HG03139 (cell line): ENCODE results near the gene ZNF618.

Experiments
- ATAC-seq: cut with Tn5 transposase; IDR thresholded peaks from one replicate; pipeline ENCODE4 v1.9.1; 2021; ENCODE audit not compliant: unreplicated experiment

ZNF618 gene

GRCh38 chr9:113911850-113912557, 35.9 kb downstream of the ZNF618 start:
- no peak for ATAC-seq

- ATAC-seq = no peak
Observed at GRCh38 chr9:113912816-113913215, 36.7 kb downstream of the ZNF618 start.

GRCh38 chr9:113913426-113914195, 37.5 kb downstream of the ZNF618 start:
- ATAC-seq = no peak

- no peak for ATAC-seq
Observed at GRCh38 chr9:113914517-113914916, 38.4 kb downstream of the ZNF618 start.

GRCh38 chr9:113915817-113916434, 39.8 kb downstream of the ZNF618 start:
- no peak for ATAC-seq

GRCh38 chr9:113916931-113917330, 40.8 kb downstream of the ZNF618 start:
- no peak for ATAC-seq

- no peak for ATAC-seq
Observed at GRCh38 chr9:113918697-113919350, 42.7 kb downstream of the ZNF618 start.

GRCh38 chr9:113919382-113919781, 43.3 kb downstream of the ZNF618 start:
- no peak for ATAC-seq

- no peak for ATAC-seq
Observed at GRCh38 chr9:113919871-113920270, 43.8 kb downstream of the ZNF618 start.

GRCh38 chr9:113920872-113921271, 44.8 kb downstream of the ZNF618 start:
- no peak for ATAC-seq

GRCh38 chr9:113921396-113921925, 45.4 kb downstream of the ZNF618 start:
- ATAC-seq = no peak

- no peak for ATAC-seq
Observed at GRCh38 chr9:113922160-113922559, 46.1 kb downstream of the ZNF618 start.

- ATAC-seq = no peak
Observed at GRCh38 chr9:113926211-113926610, 50.1 kb downstream of the ZNF618 start.

- no peak for ATAC-seq
Observed at GRCh38 chr9:113927277-113927676, 51.2 kb downstream of the ZNF618 start.

- no peak for ATAC-seq
Observed at GRCh38 chr9:113928269-113928668, 52.2 kb downstream of the ZNF618 start.

GRCh38 chr9:113929634-113930389, 53.7 kb downstream of the ZNF618 start:
- ATAC-seq = no peak

- no peak for ATAC-seq
Observed at GRCh38 chr9:113930390-113930783, 54.3 kb downstream of the ZNF618 start.

GRCh38 chr9:113931140-113931539, 55.0 kb downstream of the ZNF618 start:
- no peak for ATAC-seq

GRCh38 chr9:113931777-113932176, 55.7 kb downstream of the ZNF618 start:
- no peak for ATAC-seq

- ATAC-seq = no peak
Observed at GRCh38 chr9:113932906-113933584, 56.9 kb downstream of the ZNF618 start.
